ENCODE results near the gene JARID2.

Gene JARID2

DNA sequence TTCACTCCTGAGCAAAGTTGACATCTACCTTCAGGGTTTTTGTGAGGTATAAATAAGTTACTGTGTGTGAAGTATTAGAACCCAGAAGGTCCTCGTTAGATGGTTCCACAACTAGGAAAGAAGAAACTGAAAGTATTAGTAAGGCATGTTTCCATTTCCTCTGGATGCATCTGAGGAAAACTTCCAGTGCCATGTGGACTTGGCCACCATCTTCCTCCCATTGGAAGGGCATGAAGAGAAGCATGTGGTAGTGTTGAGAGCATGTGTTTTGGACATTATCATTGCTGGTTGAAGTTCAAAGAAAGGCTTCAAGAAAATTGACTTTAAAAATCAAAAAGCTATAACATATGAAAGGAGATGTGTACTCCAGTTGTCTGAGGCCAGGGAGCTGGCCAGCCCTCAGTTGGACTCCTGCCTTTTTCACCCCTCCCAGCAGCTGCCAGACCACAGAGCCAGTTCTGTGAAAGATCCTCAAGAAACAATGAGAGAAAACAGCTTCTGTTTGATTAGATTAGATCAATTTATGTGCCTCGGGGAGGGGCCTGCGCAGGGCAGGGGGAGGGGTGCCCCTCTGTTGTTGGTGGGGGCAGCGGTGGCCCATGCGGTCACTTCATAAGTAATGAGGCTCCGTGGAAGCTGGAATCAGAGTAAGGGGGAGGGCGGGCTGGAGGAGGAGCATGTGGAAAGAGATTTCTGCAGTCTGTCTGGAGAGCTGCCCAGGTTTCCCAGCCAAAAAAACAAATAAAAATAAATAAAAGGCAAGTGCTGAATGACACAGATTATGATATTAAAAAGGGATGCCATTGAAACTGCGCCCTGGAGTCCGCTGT is 154.0 kb downstream of the JARID2 start (continued):
- TF ChIP-seq ZNF560 (tag by site-specific recombination; IDR thresholded peaks at IDR 0.05; ENCODE audit: borderline replicate concordance) (no peak), EGR2 (tag by site-specific recombination; IDR thresholded peaks at IDR 0.05; ENCODE audit: low read depth) (0 out of 2 replicates have a peak, but pooled peaks have one; percentile 6), ZNF292 (tag by site-specific recombination; IDR thresholded peaks at IDR 0.05; ENCODE audit: borderline replicate concordance, low read depth) (no peak), ZIC2 (tag by site-specific recombination; IDR thresholded peaks at IDR 0.05) (no peak), ZNF48 (tag by site-specific recombination; IDR thresholded peaks at IDR 0.05) (no peak)
- TF ChIP-seq, protein P1, sequence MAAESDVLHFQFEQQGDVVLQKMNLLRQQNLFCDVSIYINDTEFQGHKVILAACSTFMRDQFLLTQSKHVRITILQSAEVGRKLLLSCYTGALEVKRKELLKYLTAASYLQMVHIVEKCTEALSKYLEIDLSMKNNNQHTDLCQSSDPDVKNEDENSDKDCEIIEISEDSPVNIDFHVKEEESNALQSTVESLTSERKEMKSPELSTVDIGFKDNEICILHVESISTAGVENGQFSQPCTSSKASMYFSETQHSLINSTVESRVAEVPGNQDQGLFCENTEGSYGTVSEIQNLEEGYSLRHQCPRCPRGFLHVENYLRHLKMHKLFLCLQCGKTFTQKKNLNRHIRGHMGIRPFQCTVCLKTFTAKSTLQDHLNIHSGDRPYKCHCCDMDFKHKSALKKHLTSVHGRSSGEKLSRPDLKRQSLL (tag by site-specific recombination; IDR thresholded peaks at IDR 0.05), result no peak
- TF ChIP-seq, protein P2, sequence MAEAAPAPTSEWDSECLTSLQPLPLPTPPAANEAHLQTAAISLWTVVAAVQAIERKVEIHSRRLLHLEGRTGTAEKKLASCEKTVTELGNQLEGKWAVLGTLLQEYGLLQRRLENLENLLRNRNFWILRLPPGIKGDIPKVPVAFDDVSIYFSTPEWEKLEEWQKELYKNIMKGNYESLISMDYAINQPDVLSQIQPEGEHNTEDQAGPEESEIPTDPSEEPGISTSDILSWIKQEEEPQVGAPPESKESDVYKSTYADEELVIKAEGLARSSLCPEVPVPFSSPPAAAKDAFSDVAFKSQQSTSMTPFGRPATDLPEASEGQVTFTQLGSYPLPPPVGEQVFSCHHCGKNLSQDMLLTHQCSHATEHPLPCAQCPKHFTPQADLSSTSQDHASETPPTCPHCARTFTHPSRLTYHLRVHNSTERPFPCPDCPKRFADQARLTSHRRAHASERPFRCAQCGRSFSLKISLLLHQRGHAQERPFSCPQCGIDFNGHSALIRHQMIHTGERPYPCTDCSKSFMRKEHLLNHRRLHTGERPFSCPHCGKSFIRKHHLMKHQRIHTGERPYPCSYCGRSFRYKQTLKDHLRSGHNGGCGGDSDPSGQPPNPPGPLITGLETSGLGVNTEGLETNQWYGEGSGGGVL (tag by site-specific recombination; IDR thresholded peaks at IDR 0.05), result peak; percentile 69
- TF ChIP-seq, protein P3, sequence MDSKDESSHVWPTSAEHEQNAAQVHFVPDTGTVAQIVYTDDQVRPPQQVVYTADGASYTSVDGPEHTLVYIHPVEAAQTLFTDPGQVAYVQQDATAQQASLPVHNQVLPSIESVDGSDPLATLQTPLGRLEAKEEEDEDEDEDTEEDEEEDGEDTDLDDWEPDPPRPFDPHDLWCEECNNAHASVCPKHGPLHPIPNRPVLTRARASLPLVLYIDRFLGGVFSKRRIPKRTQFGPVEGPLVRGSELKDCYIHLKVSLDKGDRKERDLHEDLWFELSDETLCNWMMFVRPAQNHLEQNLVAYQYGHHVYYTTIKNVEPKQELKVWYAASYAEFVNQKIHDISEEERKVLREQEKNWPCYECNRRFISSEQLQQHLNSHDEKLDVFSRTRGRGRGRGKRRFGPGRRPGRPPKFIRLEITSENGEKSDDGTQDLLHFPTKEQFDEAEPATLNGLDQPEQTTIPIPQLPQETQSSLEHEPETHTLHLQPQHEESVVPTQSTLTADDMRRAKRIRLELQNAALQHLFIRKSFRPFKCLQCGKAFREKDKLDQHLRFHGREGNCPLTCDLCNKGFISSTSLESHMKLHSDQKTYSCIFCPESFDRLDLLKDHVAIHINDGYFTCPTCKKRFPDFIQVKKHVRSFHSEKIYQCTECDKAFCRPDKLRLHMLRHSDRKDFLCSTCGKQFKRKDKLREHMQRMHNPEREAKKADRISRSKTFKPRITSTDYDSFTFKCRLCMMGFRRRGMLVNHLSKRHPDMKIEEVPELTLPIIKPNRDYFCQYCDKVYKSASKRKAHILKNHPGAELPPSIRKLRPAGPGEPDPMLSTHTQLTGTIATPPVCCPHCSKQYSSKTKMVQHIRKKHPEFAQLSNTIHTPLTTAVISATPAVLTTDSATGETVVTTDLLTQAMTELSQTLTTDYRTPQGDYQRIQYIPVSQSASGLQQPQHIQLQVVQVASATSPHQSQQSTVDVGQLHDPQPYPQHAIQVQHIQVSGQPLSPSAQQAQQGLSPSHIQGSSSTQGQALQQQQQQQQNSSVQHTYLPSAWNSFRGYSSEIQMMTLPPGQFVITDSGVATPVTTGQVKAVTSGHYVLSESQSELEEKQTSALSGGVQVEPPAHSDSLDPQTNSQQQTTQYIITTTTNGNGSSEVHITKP (tag by site-specific recombination; IDR thresholded peaks at IDR 0.05), result no peak
- TF ChIP-seq, protein P4, sequence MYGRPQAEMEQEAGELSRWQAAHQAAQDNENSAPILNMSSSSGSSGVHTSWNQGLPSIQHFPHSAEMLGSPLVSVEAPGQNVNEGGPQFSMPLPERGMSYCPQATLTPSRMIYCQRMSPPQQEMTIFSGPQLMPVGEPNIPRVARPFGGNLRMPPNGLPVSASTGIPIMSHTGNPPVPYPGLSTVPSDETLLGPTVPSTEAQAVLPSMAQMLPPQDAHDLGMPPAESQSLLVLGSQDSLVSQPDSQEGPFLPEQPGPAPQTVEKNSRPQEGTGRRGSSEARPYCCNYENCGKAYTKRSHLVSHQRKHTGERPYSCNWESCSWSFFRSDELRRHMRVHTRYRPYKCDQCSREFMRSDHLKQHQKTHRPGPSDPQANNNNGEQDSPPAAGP (tag by site-specific recombination; IDR thresholded peaks at IDR 0.05), result no peak

DNA sequence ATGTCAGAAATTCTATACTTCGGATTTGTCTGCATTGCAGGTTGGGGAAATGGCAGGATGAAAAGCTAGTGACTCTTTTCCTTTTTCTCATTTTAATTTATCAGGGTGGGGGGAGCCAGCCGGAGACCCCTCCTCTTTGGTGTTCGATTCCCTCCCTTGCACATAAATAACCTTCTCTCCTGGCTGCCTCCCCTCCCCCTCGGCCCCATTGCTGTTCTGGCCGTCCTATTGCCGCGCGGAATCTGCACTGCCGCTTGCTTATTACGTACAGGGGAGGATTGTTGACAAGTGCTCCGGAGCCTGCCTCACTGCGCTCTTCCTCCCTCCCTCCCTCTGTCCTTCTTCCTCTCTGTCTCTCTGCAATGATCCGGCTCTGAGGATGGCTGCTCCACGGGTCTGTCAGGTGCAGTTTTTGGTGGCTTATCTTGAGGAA is 154.7 kb downstream of the JARID2 start:
- Histone ChIP-seq H3K4me1 (ENCODE audit: control insufficient read depth, insufficient read depth, low read length) (peaks cover 53% of the 10 kb centered on the region), H3K36me3 (ENCODE audit: control insufficient read depth in 2 of 2, insufficient read depth in 1 of 2, low read length in 2 of 2) (no peaks in the 10 kb centered on the region), H3K4me3 (ENCODE audit: low read depth, low read length) (peak overlapping the region; percentile 15), H3K27ac (ENCODE audit: extremely low read depth, low read depth, low read length) (peak overlapping the region; percentile 83), H3K9me3 (ENCODE audit: control insufficient read depth, insufficient read depth, low read depth, low read length) (no peaks in the 10 kb centered on the region)
- POLR2A ChIA-PET, result interaction anchor here (0.5 to 1.5 kb wide), 8 partner anchors 10 to 728 kb away, joined by 3 to 8 read pairs (median 4); partner anchors contain the start of genes JARID2 and MYLIP
- CTCF ChIA-PET, result interaction anchor here (0.9 to 5.4 kb wide), 5 partner anchors 10 to 224 kb away, joined by 3 to 25 read pairs (median 7); no protein-coding TSS in a partner anchor
- TF ChIP-seq ZNF341 (tag by site-specific recombination; IDR thresholded peaks at IDR 0.05; ENCODE audit: low read depth), result peak; percentile 99
- TF ChIP-seq, protein P5, sequence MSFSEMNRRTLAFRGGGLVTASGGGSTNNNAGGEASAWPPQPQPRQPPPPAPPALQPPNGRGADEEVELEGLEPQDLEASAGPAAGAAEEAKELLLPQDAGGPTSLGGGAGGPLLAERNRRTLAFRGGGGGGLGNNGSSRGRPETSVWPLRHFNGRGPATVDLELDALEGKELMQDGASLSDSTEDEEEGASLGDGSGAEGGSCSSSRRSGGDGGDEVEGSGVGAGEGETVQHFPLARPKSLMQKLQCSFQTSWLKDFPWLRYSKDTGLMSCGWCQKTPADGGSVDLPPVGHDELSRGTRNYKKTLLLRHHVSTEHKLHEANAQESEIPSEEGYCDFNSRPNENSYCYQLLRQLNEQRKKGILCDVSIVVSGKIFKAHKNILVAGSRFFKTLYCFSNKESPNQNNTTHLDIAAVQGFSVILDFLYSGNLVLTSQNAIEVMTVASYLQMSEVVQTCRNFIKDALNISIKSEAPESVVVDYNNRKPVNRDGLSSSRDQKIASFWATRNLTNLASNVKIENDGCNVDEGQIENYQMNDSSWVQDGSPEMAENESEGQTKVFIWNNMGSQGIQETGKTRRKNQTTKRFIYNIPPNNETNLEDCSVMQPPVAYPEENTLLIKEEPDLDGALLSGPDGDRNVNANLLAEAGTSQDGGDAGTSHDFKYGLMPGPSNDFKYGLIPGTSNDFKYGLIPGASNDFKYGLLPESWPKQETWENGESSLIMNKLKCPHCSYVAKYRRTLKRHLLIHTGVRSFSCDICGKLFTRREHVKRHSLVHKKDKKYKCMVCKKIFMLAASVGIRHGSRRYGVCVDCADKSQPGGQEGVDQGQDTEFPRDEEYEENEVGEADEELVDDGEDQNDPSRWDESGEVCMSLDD (tag by site-specific recombination; IDR thresholded peaks at IDR 0.05), result no peak
- TF ChIP-seq ZNF561 (tag by site-specific recombination; IDR thresholded peaks at IDR 0.05; ENCODE audit: borderline replicate concordance), result peak; percentile 28; the same call in 1 of the 2 replicates
- peak; percentile 7 for TF ChIP-seq ZNF510 (tag by site-specific recombination; IDR thresholded peaks at IDR 0.05; ENCODE audit: insufficient replicate concordance)
- no peak for TF ChIP-seq ZNF423 (tag by site-specific recombination; IDR thresholded peaks at IDR 0.05)
- peak; percentile 70; the same call in 1 of the 2 replicates for TF ChIP-seq ZNF366 (tag by site-specific recombination; conservative IDR thresholded peaks at IDR 0.05)
- no peak for TF ChIP-seq MYNN (tag by site-specific recombination; IDR thresholded peaks at IDR 0.05; ENCODE audit: borderline replicate concordance)
- no peak for TF ChIP-seq ZNF391 (tag by site-specific recombination; IDR thresholded peaks at IDR 0.05; ENCODE audit: borderline replicate concordance, low read depth)
- TF ChIP-seq, protein P6, sequence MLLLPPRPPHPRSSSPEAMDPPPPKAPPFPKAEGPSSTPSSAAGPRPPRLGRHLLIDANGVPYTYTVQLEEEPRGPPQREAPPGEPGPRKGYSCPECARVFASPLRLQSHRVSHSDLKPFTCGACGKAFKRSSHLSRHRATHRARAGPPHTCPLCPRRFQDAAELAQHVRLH (tag by site-specific recombination; IDR thresholded peaks at IDR 0.05), result no peak
- no peak for TF ChIP-seq ZBTB8A (tag by site-specific recombination; IDR thresholded peaks at IDR 0.05)
- TF ChIP-seq, protein P4 (tag by site-specific recombination; IDR thresholded peaks at IDR 0.05), result peak; percentile 58; the same call in 1 of the 2 replicates
- TF ChIP-seq ZNF677 (tag by site-specific recombination; IDR thresholded peaks at IDR 0.05), result no peak
- TF ChIP-seq ZNF175 (tag by site-specific recombination; IDR thresholded peaks at IDR 0.05), result no peak
- peak; percentile 40; the same call in 1 of the 2 replicates for TF ChIP-seq TRIM28 (IDR thresholded peaks at IDR 0.05; ENCODE audit: borderline replicate concordance, low read length)
